GM23248 (cell line): ENCODE measurements around the gene TRERF1.

ENCODE experiments used
- EZH2 ChIP-seq: fragments of 200-600 bp; sonication (generic); IDR thresholded peaks from 2 replicates; pipeline ENCODE4 v1.6.1; 2018; ENCODE audit warnings: antibody characterized with exemption, mild to moderate bottlenecking; ENCODE audit not compliant: insufficient read depth, poor library complexity, severe bottlenecking
- EZH2phosphoT487 ChIP-seq: fragments of 200-600 bp; sonication (generic); IDR thresholded peaks from 2 replicates; pipeline ENCODE4 v1.6.1; 2018; ENCODE audit warnings: antibody characterized with exemption, moderate library complexity, mild to moderate bottlenecking, low read depth; ENCODE audit not compliant: insufficient read depth

GRCh38 chr6:42383421-42384205 lies 68.1 kb downstream of the TRERF1 start:
- TF ChIP-seq EZH2 (no peak), EZH2phosphoT487 (no peak)
